Measurements from ENCODE around the gene ATOH8. TPM values are rescaled to one million over a fixed set of nuclear protein-coding genes. Genes with fewer than 3 reads are reported as not detected.

The ATOH8 gene
- total RNA-seq, 3 donors from 2014 or later, result 20.8 to 167 (median 46.2) TPM

GRCh38 chr2:85733121-85733960 is 20.4 kb upstream of the ATOH8 start:
- no peak for TF ChIP-seq POLR2AphosphoS5 (IDR thresholded peaks at IDR 0.05)
- no peak for TF ChIP-seq POLR2A (IDR thresholded peaks at IDR 0.05)
- no peak for TF ChIP-seq CTCF (IDR thresholded peaks at IDR 0.05)
- no peaks in the 10 kb centered on the region for H3K9me3 ChIP-seq
- peaks cover 0 to 6% of the 10 kb centered on the region in 2 donors for H3K4me1 ChIP-seq
- no peaks in the 10 kb centered on the region for H3K36me3 ChIP-seq
- intact Hi-C loops (cut with DNase I; ENCODE audit: low total_unique reads), result no loop called here
- no peak overlapping the region for H3K27ac ChIP-seq
- DNase-seq (ENCODE audit: low spot score in 2 of 2), result no peak
- H3K27me3 ChIP-seq, result no peaks in the 10 kb centered on the region
- no peak overlapping the region for H3K4me3 ChIP-seq

GRCh38 chr2:85734015-85734414 is 19.8 kb upstream of the ATOH8 start:
- no peak for TF ChIP-seq POLR2A (IDR thresholded peaks at IDR 0.05)
- TF ChIP-seq CTCF (IDR thresholded peaks at IDR 0.05), result no peak
- TF ChIP-seq POLR2AphosphoS5 (IDR thresholded peaks at IDR 0.05), result no peak
- Histone ChIP-seq H3K27ac (no peak overlapping the region), H3K4me1 (peaks cover 0 to 3% of the 10 kb centered on the region in 2 donors), H3K27me3 (no peaks in the 10 kb centered on the region), H3K4me3 (no peak overlapping the region), H3K36me3 (no peaks in the 10 kb centered on the region), H3K9me3 (no peaks in the 10 kb centered on the region)
- DNase-seq (ENCODE audit: low spot score in 2 of 2), result no peak
- intact Hi-C loops (cut with DNase I; ENCODE audit: low total_unique reads), result no loop called here

- TF ChIP-seq POLR2AphosphoS5 (IDR thresholded peaks at IDR 0.05) (no peak), POLR2A (IDR thresholded peaks at IDR 0.05) (no peak), CTCF (IDR thresholded peaks at IDR 0.05) (no peak)
- intact Hi-C loops (cut with DNase I; ENCODE audit: low total_unique reads), result loop anchor here (1.0 kb wide), 1 partner anchor 20 kb away; no protein-coding TSS in a partner anchor
- DNase-seq (ENCODE audit: low spot score in 2 of 2), result no peak
- no peaks in the 10 kb centered on the region for H3K27me3 ChIP-seq
- no peaks in the 10 kb centered on the region for H3K36me3 ChIP-seq
- H3K27ac ChIP-seq, result no peak overlapping the region
- H3K9me3 ChIP-seq, result no peaks in the 10 kb centered on the region
- no peak overlapping the region for H3K4me3 ChIP-seq
- H3K4me1 ChIP-seq, result no peaks in the 10 kb centered on the region
Observed at GRCh38 chr2:85734942-85735608, 18.7 kb upstream of the ATOH8 start.

GRCh38 chr2:85735691-85736090 is 18.1 kb upstream of the ATOH8 start:
- Histone ChIP-seq H3K4me1 (peaks cover 0 to under 1% of the 10 kb centered on the region in 2 donors), H3K9me3 (no peaks in the 10 kb centered on the region), H3K27ac (no peak overlapping the region), H3K27me3 (no peaks in the 10 kb centered on the region), H3K4me3 (no peak overlapping the region), H3K36me3 (no peaks in the 10 kb centered on the region)
- no peak for DNase-seq (ENCODE audit: low spot score in 2 of 2)
- intact Hi-C loops (cut with DNase I; ENCODE audit: low total_unique reads), result loop anchor here (1.0 kb wide), 1 partner anchor 20 kb away; no protein-coding TSS in a partner anchor
- TF ChIP-seq POLR2AphosphoS5 (IDR thresholded peaks at IDR 0.05) (peak in 1 of 3 donors; percentile 56), CTCF (IDR thresholded peaks at IDR 0.05) (no peak)
